Loucy (cell line): ENCODE data around the gene FRRS1.

ENCODE experiments used
- H2AFZ ChIP-seq: fragments of 200-600 bp; sonication (generic); 2 replicates; pipeline ENCODE4 v1.6.0; 2016; ENCODE audit warnings: antibody characterized with exemption, mild to moderate bottlenecking, low read length, moderate library complexity
- H3F3A ChIP-seq: fragments of 200-600 bp; 2 replicates; pipeline ENCODE4 v1.6.0; 2016; ENCODE audit warnings: antibody characterized with exemption, low read depth, mild to moderate bottlenecking
- H3K27me3 ChIP-seq: fragments of 200-600 bp; sonication (generic); 2 replicates; pipeline ENCODE4 v1.6.1; 2014; ENCODE audit warnings: low read length, mild to moderate bottlenecking; ENCODE audit not compliant: insufficient read depth, poor library complexity, severe bottlenecking
- H3K36me3 ChIP-seq: fragments of 200-600 bp; sonication (generic); 2 replicates; pipeline ENCODE4 v1.6.1; 2016; ENCODE audit warnings: low read length; ENCODE audit not compliant: insufficient read depth
- H3K4me1 ChIP-seq: fragments of 200-600 bp; sonication (generic); 2 replicates; pipeline ENCODE4 v1.5.1; 2014; ENCODE audit warnings: low read length, mild to moderate bottlenecking; ENCODE audit not compliant: insufficient read depth, poor library complexity, severe bottlenecking
- H3K4me2 ChIP-seq: fragments of 200-600 bp; sonication (generic); 2 replicates; pipeline ENCODE4 v1.6.0; 2014; ENCODE audit warnings: antibody characterized with exemption, low read length, low read depth, mild to moderate bottlenecking; ENCODE audit not compliant: poor library complexity, severe bottlenecking
- H3K4me3 ChIP-seq: fragments of 200-600 bp; sonication (generic); 2 replicates; pipeline ENCODE4 v1.5.1; 2014; ENCODE audit warnings: low read length, mild to moderate bottlenecking, mixed read lengths; ENCODE audit not compliant: poor library complexity, severe bottlenecking
- H3K79me2 ChIP-seq: fragments of 200-600 bp; sonication (generic); 2 replicates; pipeline ENCODE4 v1.6.1; 2014; ENCODE audit warnings: low read length; ENCODE audit not compliant: insufficient read depth
- H3K9ac ChIP-seq: fragments of 200-600 bp; sonication (generic); 2 replicates; pipeline ENCODE4 v1.6.0; 2014; ENCODE audit warnings: mild to moderate bottlenecking, low read depth, low read length, moderate library complexity; ENCODE audit not compliant: poor library complexity, severe bottlenecking
- H3K9me2 ChIP-seq: fragments of 200-600 bp; sonication (generic); replicated peaks from 2 replicates; pipeline ENCODE4 v1.6.1; 2016; ENCODE audit warnings: low read depth, low read length, mixed read lengths
- H3K9me3 ChIP-seq: fragments of 200-600 bp; sonication (generic); 2 replicates; pipeline ENCODE4 v1.6.1; 2014; ENCODE audit warnings: mild to moderate bottlenecking, antibody characterized with exemption, low read length, low read depth; ENCODE audit not compliant: insufficient read depth
- H4K20me1 ChIP-seq: fragments of 200-600 bp; sonication (generic); 2 replicates; pipeline ENCODE4 v1.6.0; 2014; ENCODE audit warnings: antibody characterized with exemption, low read length, mild to moderate bottlenecking; ENCODE audit not compliant: insufficient read depth, poor library complexity, severe bottlenecking
- CTCF ChIP-seq: fragments of 200-600 bp; sonication (generic); conservative IDR thresholded peaks from 2 replicates; pipeline ENCODE4 v1.5.1; 2014; ENCODE audit warnings: mild to moderate bottlenecking, antibody characterized with exemption, low read length
- EZH2phosphoT487 ChIP-seq: fragments of 200-600 bp; IDR thresholded peaks from 2 replicates; pipeline ENCODE4 v1.6.1; 2018; ENCODE audit warnings: antibody characterized with exemption, mild to moderate bottlenecking, moderate library complexity, borderline replicate concordance

The FRRS1 gene

GRCh38 chr1:99777752-99778151 is 11.3 kb upstream of the FRRS1 start:
- Histone ChIP-seq H3K27me3 (no peaks in the 10 kb centered on the region), H4K20me1 (no peaks in the 10 kb centered on the region), H3K36me3 (no peaks in the 10 kb centered on the region), H3K9me2 (no peaks in the 10 kb centered on the region), H3K9ac (no peak overlapping the region), H3K4me1 (no peaks in the 10 kb centered on the region), H3K4me2 (no peak overlapping the region), H3K9me3 (no peaks in the 10 kb centered on the region), H3K79me2 (no peaks in the 10 kb centered on the region), H3K4me3 (no peak overlapping the region), H2AFZ (no peak overlapping the region), H3F3A (no peaks in the 10 kb centered on the region)
- TF ChIP-seq EZH2phosphoT487 = no peak
- no peak for TF ChIP-seq CTCF

- no peak overlapping the region for H3K4me2 ChIP-seq
Observed at GRCh38 chr1:99776120-99776519, 9.7 kb upstream of the FRRS1 start.

GRCh38 chr1:99772809-99773208 is 6.4 kb upstream of the FRRS1 start:
- Histone ChIP-seq H3K9me3 (no peaks in the 10 kb centered on the region), H3K79me2 (no peaks in the 10 kb centered on the region), H3K27me3 (no peaks in the 10 kb centered on the region), H3K4me2 (no peak overlapping the region), H4K20me1 (no peaks in the 10 kb centered on the region), H3K36me3 (no peaks in the 10 kb centered on the region), H3K9me2 (no peaks in the 10 kb centered on the region), H3K4me1 (no peaks in the 10 kb centered on the region), H3F3A (no peaks in the 10 kb centered on the region), H2AFZ (no peak overlapping the region), H3K9ac (no peak overlapping the region), H3K4me3 (no peak overlapping the region)
- no peak for TF ChIP-seq EZH2phosphoT487
- TF ChIP-seq CTCF = no peak

More at GRCh38 chr1:99776120-99776519, 9.7 kb upstream of the FRRS1 start:
- H4K20me1 ChIP-seq = no peaks in the 10 kb centered on the region
- H3K4me3 ChIP-seq = no peak overlapping the region
- H3F3A ChIP-seq = no peaks in the 10 kb centered on the region
- H3K9me2 ChIP-seq = no peaks in the 10 kb centered on the region
- H2AFZ ChIP-seq = no peak overlapping the region
- H3K4me1 ChIP-seq = no peaks in the 10 kb centered on the region
- no peaks in the 10 kb centered on the region for H3K79me2 ChIP-seq
- no peak for TF ChIP-seq EZH2phosphoT487
- TF ChIP-seq CTCF = no peak
- no peaks in the 10 kb centered on the region for H3K9me3 ChIP-seq
- no peaks in the 10 kb centered on the region for H3K36me3 ChIP-seq
- no peak overlapping the region for H3K9ac ChIP-seq
- H3K27me3 ChIP-seq = no peaks in the 10 kb centered on the region
